GM19025 (cell line): ENCODE results near the gene RAPGEF4.

Experiments used
- ATAC-seq: cut with Tn5 transposase; IDR thresholded peaks from one replicate; pipeline ENCODE4 v1.9.1; 2021; ENCODE audit warnings: mild to moderate bottlenecking, low read depth, moderate library complexity; ENCODE audit not compliant: unreplicated experiment

Gene RAPGEF4

DNA sequence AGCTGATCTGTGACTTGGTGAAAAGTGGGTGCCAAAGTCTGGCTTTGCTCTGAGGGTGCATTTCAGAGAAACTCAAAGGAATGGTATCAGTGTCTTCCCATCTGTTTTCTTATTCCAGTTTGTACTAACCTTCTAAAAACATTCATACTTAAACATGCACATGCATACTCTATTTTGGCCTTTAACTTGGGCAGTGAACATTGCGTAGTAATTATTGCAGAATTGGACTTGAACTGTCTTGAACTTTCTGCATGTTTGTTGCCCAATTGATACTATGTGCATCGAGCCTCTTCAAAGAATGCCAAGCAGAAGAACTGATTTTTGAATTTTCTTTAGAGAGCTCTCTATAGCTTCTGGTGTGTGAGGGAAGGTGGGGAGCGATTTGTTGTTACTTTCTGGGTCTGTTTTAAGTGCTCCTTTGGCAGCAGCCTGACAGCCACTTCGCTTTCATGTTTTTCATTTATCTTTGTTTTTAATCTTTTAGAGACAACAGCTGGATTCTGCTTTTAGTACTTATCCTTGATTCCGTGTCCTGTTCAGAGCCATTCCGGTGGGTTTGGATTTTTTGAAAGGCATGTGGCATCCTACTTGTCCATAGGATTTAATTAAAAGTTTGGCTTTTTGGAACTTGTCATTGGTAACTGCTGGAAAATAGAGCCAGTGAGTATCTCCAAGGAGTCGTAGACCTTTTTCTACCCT is 159.2 kb downstream of the RAPGEF4 start:
- no peak for ATAC-seq

DNA sequence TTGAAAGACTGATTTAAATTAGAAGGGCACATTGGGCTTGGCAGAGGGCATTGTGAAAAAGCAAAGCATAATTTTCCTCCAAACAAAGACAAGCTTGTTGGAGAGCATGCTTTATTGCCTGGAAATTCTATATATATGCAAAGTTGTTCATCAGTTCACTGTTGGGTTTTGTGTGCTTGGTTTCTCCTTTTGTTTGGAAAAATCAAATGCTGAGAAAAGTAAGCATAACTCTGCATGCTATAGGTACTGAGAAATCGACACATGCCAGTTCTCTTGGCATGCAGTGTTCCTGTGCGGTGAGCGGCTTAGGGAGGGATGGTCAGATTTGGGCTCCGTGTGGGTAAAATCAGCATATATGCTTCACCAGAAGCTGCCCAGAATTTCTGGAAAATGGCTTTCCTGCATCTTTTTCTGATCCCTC is 161.0 kb downstream of the RAPGEF4 start:
- no peak for ATAC-seq

DNA sequence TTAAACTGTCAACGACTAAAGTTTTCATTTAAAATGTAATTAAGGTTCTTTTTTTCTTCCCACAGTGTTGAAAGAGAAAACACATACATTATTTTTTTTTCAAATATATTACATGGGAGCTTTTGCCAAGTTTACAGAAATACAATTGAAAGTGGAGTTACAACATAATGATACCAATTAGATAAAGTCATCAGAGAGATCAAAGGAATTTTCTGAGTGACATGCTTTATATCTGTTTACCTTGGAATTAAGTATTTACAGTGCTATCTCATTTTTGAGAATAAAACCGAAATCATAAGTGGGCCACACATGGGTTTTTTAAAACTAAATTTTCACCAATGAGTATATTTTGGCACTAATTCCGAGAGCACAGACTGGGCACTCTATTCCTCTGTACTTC is 165.2 kb downstream of the RAPGEF4 start:
- no peak for ATAC-seq

DNA sequence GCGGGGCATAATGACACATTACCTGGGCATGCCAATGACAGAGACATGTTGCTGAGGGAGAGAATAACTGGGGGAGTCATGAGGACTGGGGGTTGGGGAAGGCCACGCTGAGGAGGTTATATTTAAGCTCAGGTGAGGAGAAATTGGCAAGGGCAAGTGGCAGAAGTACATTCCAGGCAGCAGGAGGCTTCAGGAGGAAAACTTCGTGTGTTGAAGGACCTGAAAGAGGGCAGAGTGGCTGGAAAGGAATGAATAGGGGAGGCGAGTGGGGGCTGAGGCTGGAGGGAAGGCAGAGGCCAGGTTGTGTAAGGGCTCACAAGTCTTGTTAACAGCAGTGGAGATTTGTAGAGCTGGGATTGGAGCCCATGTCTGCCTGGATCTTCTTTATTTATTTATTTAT is 166.3 kb downstream of the RAPGEF4 start:
- no peak for ATAC-seq

DNA sequence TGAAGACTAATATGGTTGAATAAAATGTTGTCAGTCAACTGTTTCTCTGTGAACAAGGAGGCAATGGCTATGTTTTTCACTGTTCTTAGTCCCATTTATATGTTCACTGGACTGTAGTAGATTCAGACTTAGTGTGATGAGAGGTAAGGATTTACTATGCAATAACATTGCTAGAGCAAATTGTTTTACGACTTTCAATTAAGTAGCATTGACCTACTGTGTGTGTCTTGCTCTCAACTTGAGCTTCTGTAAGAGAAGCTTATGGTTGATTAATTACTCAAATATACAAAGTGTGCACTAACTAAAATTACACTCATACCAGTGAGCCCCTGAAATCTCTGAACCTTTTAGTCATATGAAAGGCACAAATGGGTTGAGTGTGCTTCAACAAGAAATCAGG is 168.6 kb downstream of the RAPGEF4 start:
- no peak for ATAC-seq

DNA sequence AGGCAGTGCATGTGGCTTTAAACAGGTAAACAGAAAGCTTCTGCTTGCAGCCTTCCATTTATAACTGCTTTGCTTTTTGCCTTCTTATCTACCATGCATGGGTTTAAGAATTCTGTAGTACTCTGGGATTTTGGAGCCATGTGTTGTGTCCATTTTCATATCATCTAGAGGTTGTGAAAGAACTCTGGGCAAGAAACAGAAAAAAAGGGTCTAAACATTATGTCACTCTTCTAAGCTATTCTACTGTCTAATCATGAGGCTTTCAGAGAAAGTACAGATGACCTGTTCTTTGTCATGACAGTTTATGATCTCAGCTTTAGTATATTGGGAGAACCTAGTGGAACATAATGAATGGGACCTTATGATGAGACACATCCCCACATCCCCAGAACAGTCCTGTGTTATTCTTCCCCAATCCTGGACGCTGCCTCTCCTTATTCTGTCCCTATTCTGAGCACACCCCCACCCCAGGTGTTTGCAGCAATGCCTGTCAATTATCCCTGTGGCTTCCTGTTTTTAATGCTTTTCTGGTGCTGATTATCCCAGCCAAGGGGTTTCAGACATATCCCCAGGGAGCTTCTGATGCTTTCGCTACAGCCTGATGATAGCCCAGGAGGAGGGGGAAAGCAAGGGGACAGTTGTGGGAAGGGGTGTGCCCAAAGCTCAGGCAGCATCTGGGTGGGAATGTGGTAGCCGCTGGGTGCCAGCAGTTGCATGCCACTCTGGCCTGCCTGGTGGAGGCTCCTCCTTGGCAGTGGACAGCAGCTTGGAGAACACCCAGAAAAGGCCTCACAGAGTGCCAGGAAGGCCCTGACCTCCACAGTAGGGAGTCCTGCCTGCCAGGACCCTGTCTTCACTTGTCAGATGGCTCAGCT is 170.5 kb downstream of the RAPGEF4 start:
- no peak for ATAC-seq

DNA sequence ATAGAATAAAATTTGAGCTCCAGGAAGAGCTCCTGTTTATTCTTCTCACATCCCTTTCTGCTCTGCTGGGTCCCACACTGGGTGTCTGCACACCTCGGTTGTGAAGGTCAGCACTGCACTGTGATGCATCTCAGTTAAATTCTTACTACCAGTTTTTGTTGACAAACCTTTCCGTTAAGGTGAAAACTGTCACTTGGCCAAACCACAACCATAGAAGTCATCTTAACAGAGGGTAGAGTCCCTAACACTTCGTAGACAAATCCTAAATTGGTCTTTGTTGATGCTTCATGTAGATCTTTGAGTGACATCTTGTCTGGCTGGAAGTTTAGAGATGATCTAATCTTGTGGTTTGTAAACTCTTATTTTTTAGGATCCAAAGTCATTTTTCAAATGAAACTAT is 172.6 kb downstream of the RAPGEF4 start:
- no peak for ATAC-seq

DNA sequence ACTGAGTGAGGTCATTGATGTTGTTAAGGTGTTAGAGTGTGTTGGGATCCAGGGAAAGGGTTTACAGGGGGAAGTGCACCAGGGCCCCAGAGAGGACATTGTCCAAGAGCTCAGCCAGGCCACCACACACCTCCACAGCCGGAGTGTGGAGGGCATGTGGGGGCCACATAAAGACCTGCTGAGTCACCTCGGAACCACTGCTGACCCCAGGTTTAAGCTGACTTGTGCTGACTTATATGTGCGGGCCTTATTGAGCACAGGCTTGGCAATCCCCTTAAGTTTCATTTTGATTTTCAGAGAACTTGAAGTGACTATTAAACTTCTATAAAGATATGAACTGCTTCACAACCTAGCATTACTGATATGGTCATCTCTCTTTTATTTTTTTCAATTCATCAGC is 173.8 kb downstream of the RAPGEF4 start:
- no peak for ATAC-seq

DNA sequence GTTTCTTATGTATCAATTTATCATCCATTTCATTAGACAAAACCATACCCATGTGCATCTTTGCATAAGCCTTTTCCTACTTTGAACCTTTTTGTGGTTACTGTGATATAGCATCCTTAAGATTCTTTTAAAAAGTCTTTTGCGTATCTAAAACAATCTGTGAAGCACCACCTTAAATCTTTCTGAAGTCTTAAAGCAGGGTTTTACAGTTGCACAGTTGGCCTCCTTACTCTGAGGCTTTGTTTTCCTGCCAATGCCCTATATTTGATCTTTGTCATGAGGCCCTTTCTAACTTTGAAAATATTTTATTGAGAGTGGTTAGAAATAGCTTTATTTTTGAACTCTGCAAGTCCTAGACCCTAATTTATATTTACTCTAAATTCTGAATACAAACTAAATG is 176.6 kb downstream of the RAPGEF4 start:
- no peak for ATAC-seq

DNA sequence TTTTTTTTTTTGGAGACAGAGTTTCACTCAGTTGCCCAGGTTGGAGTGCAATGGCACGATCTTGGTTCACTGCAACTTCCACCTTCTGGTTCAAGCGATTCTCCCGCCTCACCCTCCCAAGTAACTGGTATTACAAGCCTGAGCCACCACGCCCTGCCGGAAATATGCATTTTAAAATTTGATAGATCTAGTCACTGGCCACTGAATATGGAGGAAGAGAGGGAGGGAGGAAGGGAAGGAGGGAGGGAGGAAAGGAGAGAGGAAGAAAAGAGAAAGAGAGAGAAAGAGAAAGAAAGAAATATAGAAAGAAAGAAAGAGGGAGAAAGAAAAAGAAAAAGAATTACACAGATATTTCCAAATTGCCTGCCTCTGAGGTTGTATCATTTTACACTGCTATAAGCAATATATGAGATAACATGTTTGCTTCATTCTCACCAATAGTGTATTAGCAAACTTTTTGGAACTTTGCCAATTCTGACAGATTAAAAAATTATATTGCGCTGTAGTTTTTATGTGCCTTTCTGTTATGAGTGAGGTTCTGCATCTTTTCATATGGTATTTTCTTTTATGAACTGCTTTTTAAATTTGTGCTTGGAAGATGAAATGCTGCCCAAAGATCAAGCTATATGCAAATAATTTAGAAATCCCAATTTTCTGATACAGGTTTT is 178.8 kb downstream of the RAPGEF4 start:
- no peak for ATAC-seq

DNA sequence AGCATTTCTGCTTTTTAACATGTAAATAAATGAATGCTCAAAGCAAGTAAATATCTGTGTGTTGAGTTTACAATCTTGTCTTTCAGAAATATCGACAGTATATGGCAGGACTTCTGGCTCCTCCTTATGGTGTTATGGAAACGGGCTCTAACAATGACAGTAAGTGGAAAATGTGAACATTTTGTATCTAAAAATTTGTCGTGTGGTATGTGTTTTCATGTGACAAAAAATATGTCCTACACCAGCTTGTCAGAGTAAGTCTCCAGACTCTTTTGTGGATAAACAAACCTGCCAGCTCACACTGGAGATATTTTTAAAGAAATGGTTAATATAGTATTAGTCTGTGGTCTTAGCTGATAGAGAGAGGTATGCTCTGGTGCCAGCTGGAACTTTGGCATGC is 182.1 kb downstream of the RAPGEF4 start:
- ATAC-seq: no peak

DNA sequence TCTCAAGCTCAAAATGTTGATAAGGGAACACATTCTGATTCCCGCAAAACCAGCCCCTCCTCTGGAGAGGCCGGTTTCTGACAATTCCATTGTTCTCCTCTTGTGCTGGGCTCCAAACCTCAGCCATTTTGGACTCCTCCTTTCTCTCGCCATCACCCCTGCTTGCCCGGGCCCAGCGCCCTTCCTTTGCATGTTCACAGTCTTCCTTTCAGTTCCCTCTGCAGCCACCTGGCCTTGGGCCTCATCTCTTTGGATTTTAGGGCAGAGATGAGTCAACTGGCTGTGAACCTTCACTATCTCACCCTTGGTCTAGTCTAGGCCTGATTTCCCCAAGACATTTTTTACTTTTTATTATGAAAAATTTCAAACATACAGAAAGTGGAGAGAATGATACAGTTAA is 184.1 kb downstream of the RAPGEF4 start:
- ATAC-seq: peak; percentile 65

DNA sequence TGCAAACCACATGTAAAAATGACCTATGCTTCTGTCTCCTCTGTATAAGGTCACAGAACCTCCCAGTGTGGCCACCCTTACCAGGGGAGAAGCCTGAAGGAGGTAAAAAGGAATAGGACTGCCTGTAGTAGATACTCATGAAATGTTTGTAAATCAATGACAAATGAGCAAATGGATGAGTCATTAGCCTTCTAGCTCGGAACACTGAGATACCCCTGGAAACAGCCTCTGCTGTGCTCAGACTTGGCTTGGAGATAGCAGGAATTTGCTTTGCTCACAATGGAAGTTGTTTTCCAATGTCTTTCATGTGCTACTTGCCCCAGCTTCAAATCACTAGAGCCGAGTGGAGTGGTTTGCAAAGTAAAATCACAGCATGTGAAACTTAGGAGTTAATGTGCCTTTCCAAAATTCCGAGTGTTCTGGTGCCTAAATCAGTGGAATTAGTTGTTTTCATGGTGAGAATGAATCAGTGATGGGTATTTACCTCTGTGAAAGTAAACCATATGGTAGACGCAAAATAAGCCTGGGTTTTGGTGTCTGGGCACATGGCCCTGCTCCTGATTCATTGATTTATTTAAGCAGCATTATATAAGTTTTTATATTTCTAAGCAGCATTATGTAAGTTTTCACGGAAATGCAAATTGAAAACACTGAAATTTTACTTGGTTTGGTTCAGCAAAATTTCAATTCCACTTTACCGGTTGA is 186.0 kb downstream of the RAPGEF4 start:
- no peak for ATAC-seq

DNA sequence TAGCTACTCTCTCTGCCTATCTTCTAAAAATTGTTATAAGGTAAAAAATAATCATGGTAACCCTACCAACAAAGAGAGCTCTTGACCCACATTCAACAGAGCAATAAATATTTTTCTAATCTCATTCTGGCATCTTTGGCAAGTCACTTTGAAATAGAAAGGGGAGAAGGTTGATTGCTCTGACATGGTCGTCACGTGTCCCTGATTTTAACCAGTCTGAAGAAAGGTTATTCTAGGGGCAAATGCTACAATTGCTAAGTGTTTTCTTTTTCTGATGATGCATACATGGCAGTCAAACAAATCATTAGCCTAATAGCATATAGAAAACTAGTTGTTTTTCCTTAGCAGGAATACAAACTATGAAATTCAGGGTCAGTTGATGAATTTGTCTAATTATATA is 186.7 kb downstream of the RAPGEF4 start:
- no peak for ATAC-seq

DNA sequence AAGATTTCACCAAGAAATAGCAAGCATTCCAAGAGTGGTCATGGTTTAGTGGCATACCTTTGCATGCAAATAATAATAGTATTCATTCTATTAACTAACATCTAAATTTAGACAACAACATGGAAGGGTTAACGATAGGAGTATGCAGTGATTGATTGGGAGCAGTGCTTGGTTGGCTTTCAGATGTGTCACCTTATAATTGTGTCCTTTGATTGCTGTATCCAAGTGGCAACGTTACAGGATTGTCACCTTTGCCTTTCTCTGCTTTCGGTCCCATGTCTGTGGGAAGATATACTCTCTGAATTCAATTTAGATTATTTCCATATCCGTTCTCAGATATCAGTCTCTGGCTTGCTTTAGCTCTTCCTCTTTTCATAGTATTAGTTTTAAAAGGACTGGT is 187.2 kb downstream of the RAPGEF4 start:
- no peak for ATAC-seq

DNA sequence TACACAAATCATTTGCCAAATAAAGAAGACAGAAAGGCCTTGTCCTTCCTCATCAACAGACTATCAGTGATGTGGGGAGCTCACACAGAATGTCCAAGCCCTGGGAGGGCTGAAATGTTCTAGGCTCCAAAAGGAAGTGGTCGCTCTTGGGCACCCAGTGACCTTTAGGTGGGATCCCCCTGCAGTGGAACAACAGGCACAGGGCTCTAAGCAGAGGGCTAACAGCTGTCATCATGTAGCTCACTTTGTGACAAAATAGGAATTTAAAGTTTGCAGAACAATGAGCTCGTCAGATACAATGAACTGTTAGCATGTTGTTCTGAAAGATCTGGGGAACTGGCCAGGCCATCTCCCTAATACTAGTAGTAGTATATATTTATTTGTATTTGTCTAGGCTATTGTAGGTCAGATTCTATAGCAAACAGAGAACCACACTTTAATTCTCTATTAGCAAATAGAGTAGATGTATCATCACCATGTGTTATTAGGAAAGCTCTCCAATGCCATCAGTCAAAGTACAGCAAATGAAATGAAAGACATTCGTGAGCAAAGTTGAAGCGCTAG is 188.5 kb downstream of the RAPGEF4 start:
- ATAC-seq: no peak

DNA sequence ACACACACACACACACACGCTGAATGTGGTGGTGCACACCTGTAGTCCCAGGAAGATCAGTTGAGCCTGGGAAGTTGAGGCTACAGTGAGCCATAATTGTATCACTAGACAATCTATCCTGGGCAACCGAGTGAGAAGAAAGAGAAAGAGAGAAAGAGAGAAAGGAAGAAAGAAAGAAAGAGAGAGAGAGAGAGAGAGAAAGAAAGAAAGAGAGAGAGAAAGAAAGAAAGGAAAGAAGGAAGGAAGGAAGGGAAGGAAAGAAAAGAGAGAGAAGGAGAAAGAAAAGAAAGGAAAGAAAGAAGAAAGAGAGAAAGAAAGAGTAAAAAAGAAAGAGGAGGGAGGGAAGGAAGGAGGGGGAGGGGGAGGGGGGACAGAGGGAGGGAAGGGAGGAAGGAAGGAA is 190.0 kb downstream of the RAPGEF4 start:
- no peak for ATAC-seq

DNA sequence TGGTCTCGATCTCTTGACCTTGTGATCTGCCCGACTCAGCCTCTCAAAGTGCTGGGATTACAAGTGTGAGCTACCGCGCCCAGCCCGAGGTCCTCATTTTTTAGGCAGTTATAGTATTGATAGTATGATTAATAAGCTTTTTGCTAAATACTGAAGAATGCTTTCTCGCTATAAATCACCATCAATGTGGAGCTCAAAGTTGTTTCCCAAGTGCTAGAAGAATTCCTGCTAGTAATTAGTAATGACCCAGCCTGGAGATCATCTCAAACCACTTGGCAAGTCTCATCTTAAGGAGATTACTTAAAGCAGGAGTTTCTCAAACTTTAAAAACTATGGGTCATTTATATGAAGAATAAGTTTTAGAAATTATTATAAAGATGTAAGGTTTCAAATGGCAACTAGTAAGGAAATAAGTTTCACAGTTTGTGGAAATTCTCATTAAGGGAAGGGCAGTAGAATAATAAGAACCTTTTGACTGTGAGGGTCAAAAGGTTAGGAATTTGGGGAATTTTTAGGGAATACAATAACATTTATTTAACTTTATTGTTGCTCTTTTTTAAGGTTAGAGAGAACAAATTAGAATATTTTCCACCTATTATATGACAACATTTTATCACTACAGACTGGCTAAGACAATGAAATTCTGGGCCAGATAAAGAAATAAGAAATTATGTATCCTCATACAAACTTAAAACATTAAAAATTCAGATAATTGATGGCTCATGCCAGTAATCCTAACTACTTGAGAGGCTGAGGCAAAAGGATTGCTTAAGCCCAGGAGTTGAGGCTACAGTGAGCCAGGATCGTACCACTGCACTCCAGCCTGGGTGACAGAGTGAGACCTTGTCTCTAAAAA is 191.4 kb downstream of the RAPGEF4 start:
- ATAC-seq: no peak

DNA sequence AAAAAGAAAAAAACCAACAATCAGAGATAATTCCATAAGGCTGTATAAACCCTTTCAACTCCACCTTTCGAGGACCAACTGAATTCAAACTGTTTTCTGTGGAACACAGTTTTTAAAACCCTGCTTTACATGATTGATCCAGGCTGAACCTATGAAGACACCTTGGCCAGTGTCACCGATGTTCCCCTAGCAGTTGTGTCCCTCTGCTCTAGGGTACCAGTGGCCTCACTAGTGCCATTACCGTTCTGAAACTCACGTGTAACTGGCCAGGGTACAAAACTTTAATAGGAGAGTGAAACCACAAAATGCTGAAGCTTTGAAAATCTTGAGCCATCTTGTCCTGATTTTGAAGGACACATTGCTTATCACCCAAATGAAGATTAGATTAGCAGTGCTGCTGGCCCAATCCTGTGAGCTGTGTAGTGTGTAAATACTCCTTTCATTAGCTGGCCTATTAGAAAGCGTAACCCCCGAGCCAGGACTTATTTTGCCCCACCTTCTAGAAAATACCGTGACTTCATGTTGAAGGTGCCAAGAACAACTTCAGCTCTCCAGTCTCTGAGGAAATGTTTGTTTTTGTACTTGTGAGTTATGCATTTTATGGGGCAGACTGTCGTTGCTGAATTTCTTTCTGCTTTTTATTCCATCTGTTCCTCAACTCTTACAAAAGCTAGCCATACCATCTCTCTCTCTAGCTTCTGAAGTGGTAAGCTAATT is 192.2 kb downstream of the RAPGEF4 start:
- no peak for ATAC-seq
